GM20431 (cell line): Measurements from ENCODE around the gene TNS1.
"Not testable (repeated sequence)": the region's sequence is repeated elsewhere in the genome, so short reads cannot be mapped to it uniquely, and the experiment has no call there.

Experiments
- in situ Hi-C: fragments of 300-500 bp; cut with MseI, MboI; formaldehyde crosslinking; loops from one replicate; pipeline ENCODE4 v1.15.0; 2020; ENCODE audit warnings: low sequenced_read_pairs; ENCODE audit not compliant: unreplicated experiment

The TNS1 gene

GRCh38 chr2:218002845-218003180 lies at the start of gene TNS1:
TSS of gene TNS1 (minus strand) at chr2:218002995. CDS start at chr2:218002872, 123 bp downstream.
- in situ Hi-C loops: loop anchor here (25.0 kb wide), 1 partner anchor 216 kb away; no protein-coding TSS in a partner anchor

DNA sequence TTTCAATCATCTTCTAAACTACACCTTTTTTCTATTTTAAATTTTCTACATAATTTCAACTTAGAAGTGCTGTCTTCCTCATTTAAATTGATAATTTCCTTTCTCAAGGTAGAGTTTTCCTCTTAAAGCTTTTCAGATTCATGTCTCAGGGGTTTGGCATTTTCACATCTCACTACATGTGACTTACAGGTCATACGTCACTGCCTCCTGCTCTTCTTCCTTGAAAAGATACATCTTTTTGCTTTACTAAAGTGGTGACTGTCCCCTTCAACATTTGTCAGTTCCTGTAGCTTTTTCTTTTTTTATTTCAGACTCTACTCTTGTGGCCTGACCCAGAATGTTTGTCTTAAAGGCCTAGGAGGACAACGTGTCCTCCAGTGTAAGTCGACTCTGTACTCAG lies 49.1 kb upstream of the TNS1 start:
- in situ Hi-C loops: no loop called here

DNA sequence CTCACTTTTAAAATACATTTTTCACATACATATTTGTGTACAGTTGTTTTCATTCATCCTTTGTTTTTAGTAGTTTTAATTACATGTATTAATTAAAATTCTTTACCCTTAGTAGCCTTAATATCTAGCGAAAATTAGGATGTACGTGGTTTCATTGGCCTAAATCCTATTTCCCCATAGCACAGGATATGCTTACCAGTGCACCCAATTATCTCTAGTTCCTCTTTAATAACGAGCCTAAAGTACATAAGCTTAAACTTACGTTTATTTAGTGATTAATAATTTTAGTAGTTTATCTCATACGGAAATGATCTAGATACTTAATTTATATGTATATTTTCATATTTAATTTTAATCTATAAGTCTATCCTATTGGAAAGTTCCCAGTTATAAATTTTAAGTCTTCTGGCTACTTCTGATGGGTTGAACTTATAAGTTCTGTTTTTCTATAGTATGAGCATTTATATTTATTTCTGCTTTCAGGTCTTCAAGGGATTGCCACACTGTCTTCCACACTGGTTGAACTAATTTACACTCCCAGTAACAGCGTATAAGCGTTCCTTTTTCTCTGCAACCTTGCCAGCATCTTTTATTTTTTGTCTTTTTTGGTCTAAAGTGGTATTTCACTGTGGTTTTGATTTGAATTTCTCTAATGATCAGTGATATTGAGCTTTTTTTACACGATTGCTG lies 44.9 kb upstream of the TNS1 start:
- in situ Hi-C loops: no loop called here

DNA sequence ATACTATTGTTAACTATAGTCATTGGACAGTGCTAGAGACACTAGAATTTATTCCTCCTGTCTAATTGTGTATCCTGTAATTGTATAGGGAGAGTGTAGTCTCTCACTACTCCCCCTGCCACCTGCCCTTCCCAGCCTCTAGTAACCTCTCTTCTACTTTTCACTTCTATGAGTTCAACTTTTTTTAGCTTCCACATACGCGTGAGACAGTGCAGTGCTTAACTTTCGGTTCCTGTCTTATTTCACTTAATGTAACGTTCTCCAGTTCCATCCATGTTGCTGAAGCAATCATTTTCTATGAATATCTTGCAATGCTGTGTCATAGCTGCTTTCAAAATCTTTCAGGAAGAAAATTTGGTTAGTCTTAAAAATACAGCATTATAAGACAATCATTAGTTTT lies 43.4 kb upstream of the TNS1 start:
- in situ Hi-C loops: no loop called here

GRCh38 chr2:218044599-218044998 lies 41.8 kb upstream of the TNS1 start:
- in situ Hi-C loops: not testable (repeated sequence)

GRCh38 chr2:218043701-218044109 lies 40.9 kb upstream of the TNS1 start:
- in situ Hi-C loops: no loop called here

GRCh38 chr2:218043100-218043499 lies 40.3 kb upstream of the TNS1 start:
- in situ Hi-C loops: no loop called here

DNA sequence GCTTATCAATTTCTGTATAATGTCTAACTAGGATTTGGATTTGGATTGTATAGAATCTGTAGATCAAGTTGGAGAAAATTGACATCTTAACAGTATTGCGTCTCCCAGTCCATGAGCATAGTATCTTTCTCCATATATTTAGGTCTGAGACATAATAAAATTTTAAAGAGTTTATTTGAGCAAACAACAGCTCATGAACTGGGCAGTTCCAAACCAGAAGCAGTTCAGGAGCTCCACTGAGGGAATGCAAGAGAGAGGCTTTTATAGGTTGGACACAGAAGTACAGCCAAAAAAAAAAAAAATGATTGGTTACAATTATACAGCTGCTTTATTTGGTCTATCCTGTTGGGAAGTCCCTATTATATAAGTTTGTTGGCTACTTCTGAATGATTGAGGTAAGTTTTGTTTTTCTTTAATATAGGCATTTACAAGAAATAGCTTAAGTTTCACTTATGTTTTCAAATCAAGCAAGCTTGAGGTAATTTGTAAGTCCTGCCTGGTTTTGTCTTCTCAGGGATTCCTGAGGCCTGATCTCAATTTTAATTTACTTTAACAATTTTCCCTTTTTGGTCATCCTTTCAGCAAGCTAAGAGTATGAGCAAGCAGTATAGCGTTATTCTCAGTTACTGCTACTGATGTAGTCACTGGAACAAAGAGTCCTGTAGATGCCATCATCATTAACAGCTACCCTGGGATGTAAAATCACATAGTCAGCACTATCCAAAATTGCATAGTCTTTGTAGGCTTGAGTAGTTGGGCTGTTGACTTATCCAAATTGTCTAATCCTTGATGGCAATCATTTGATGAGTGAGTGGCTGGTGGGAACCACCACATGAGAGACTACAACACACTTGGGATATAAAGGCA lies 38.7 kb upstream of the TNS1 start:
- in situ Hi-C loops: no loop called here

- in situ Hi-C loops: no loop called here
These were observed 38.1 kb upstream of the TNS1 start for GRCh38 chr2:218040883-218041282.

GRCh38 chr2:218039171-218039570 lies 36.4 kb upstream of the TNS1 start:
- in situ Hi-C loops: no loop called here

GRCh38 chr2:218036371-218036770 lies 33.6 kb upstream of the TNS1 start:
- in situ Hi-C loops: no loop called here

DNA sequence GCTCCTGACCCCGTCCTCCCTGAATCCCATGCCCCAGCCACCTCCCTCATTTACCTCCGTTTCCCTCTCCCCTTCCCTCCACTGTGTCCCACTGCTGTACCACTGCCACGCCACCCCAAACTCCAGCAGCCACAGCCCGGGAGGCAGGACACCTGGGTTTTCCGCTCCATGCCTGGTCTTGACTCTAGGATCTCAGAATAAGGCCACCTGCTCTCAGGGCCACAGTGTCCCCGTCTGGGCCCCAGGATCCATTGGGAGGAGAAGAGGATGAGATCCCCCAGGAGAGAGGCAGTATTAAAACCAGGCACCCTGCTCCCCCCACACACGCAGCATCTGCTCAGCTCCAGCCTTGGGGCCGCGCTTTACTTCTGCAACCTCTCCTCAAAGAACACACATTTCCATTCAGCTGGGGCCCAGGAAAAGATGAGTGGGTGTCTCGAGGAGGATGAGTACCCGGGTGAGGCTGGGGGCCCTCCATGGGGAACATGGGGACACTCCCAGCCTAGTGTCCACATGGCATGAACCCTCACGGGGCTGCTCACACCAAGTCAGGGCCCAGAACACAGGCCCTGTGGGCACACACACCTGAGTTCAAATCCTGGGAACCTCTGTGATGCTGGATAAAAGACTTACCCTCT lies 32.8 kb upstream of the TNS1 start:
- in situ Hi-C loops: no loop called here

GRCh38 chr2:218034497-218035213 lies 31.9 kb upstream of the TNS1 start:
- in situ Hi-C loops: not testable (repeated sequence)

- in situ Hi-C loops: no loop called here
These were observed 31.0 kb upstream of the TNS1 start for GRCh38 chr2:218033590-218034496.

DNA sequence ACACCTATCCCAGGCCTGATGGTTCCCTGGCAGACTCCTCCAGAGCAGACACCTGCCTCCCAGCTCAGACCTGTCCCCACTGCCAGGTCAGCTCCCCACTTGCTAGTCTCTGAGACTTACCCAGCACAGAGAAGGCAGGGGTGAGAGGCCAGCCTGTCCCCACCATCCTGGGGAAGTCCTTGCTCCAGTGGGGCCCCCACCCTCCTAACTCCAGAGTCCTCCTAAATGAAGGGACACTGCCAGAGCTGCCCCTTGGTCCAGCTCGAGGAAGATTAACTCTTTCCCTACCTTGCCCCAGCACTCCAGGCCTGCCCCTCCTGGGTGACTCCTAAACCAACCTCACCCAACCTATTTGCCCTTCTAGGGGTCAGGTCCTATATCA lies 30.4 kb upstream of the TNS1 start:
- in situ Hi-C loops: no loop called here

DNA sequence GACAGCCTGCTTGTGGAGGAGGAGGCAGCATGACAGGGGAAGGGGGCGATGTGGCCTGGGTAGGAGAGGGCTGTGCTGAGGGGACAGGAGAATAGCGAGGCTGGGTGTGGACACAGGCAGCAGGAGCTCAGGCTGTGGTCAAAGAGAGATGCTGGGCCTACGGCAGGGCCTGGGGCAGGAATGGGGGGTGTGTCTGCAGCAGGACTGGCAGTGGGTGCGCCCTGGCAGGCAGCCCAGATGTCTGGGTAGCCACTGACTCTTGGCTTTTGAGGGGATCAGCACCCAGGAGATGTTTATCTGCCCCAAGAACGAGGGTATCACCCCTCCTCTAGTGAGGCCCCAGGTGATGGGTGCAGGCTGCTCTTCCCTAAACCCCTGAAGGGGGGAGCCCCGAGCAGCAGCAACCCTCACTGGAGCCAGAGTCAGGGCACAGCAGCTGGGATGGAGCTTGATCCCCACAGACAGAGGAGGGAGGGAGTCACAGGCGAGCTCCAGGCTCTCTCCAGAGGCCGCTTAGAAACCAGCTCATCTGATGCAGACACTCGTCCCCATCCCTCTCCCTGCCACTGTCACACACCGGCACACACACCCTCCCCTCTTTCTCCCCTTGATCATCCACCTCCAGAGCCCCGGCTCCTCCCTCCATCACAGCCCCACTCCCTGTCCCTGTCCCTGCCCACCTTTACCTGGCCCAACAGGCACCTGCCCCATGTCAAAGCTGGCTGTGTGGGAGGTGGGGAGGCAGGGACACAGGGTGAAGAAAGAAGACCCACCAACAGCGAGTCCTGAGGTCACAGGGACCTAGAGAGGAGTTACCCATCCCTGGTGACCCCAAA lies 29.8 kb upstream of the TNS1 start:
- in situ Hi-C loops: no loop called here

DNA sequence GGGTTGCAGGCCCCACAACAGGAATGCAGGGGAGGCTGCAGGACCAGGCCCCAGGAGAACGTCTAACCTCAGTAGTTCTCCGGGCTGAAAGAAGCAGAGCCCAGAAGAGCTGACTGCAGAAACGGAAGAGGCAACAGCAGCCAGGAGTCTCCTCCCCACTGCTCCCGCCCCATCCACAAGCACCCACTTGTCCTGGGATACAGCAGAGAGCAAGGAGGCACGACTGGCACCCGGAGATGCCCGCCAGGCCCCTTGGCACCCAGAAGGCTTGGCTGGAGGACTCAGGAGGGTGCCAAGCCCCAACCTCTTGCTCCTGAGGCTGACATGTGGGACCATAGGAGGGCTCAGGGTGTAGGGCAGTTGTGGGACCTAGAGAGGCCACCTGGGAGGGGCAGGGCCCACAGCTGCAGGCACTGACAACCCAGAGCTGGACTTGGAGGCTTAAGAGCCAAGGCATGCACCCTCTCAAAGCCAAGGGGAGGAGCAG lies 29.0 kb upstream of the TNS1 start:
- in situ Hi-C loops: no loop called here

DNA sequence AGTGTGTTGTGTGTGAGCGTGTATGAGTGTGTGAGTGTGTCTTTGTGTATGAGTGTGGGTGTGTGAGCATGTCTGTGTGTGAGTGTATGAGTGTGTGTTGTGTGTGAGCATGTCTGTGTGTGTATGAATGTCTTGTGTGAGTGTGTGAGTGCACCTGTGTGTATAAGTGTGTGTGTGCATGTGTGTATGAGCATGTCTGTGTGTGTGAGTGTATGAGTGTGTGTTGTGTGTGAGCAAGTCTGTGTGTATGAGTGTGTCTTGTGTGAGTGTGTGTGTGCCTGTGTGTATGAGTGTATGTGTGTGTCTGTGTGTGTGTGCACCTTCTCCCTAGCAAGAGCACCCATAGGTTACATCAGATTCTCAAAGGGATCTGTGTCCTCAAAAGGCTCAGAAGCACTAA lies 28.5 kb upstream of the TNS1 start:
- in situ Hi-C loops: no loop called here
